Measurements from ENCODE around the gene OPCML.

The OPCML gene

DNA sequence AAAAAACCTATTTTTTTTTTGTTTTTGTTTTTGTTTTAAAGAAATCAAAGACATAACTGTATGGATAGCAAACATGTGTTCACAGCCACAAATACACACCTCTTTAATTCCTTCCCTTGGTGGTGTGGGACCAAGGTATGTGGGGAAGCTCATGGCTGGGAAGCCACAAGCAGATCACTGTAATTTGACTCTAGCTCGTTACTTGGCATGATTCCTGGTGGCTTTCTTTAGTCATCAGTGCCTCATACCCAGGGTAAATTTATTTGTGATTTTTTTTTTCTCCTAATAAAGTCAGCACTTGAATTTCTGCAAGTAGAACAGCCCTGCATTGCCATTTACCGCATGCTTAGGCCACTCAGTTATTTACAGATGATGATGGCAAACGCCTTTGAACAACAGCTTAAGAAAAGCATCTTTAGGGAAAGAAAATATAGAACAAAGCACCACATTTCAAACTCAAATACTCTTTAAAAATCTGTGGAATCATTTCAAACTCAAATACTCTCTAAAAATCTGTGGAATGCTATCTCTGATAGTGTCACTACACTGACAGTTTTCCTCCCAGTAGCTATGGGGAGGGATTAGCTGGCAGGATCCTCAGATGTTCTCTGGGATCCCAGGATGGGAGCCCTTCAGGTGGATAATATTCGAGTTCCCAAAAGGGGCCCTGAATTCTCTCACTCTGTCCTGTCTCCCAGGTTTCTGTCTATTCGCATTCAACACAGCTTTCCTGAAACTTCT is 687.2 kb downstream of the OPCML start:
- no peak for DNase-seq (ENCODE audit: low spot score)

DNA sequence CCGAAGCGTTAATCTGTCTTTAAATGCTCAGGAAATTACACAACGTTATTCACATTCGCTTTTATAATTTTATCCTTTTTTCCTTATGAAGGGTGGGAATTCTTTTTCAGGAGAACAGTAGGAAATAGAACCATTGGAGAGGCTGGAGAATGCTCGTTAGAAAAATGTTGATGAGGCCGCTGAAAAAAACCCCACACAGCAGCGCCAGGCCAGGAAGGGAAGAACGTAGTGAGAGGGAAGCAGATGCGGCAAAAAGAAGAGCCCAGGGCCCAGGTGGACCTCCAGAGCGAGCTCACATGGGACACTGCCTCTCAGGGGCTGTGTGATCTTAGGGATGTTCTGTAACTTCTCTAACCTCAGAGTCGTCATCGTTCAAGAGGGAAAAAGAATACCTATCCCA is 691.6 kb downstream of the OPCML start:
- no peak for DNase-seq (ENCODE audit: low spot score)

DNA sequence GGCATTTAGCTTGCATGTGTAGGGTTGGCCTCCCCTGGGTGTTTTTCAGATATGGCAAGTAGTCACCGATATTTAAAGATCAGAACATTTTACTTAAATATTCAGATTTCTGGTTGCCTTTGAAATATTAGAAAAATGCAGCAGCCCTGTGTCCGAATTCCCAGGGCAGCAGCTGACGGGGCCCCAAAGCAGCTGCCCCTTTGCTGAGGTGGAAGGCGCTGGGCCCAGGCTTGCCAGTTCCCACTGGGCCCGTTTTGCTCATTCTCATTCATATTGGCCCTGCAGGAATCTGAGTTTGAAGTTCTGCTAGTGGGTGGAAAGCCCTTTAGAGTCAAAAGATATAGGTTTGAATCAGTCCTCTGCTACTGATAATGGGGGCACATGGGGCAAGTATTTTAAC is 692.1 kb downstream of the OPCML start:
- DNase-seq (ENCODE audit: low spot score), result no peak

DNA sequence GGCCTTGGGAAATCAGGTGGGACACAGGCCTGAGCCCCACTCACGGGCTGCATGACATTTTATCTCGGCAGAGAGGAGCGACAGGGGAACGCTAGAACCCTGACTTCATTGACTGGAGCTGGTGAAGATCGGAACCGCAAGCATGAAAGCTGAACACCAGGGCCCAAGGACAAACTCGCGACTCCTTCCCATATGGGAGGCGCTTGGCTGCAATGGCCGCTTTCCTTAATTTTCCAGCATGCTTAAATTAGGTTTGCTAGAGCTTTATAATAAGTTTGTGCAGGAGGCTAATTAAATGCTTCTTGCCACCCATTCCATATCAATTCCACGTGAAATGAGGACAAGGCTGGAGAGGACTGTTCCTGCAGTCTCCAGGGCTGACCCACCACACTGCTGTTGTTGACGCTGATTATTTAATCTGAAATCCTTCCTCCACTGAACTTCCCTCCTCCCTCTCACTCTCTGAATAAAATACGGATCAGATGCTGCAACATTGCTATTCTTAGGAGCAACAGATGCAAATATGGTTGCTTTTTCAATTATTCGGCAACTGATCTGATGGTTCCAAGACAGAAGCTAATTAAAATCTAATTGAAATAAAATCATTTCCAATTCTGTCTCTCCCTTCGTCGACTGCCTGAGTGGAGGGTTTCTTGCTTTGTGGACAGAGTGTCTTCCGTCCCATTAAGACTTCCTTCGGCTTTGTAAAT is 692.9 kb downstream of the OPCML start:
- DNase-seq (ENCODE audit: low spot score), result no peak

DNA sequence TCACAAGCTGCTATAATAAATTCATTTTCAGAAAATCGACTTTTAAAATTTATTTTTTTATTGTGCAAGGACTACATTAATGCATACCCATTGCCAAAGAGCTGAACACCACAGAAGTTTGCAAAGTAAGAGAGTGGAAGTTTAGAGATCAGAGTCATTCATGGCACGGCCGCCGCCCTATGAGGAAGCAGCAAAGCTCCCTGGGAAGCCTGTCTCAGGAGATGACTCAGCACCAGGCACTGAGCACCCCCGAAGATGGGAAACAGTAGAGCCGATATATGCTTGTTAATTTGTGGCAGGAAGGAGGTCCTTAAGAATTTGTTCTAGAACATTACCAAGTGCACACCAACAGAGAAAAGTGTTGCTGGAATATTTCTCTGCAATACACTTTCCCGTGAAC is 693.7 kb downstream of the OPCML start:
- no peak for DNase-seq (ENCODE audit: low spot score)

DNA sequence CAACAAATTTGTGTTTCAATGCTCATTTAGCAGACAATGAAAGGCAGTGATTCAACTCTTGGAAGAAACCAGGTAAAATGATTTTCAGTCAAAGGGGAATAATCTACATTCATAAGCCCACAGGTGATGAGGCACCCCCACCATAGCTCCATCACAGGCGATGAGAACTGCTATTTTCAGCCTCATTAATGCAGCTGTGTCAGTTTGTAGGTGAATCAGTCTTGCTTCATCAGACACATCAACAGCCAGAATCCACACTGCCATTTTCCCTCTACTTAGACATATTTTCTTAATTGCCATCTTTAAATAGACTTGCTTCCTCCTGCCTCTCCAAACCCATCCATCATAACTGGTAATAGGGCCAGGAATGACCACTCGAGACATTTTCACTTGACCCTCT is 701.0 kb downstream of the OPCML start:
- DNase-seq (ENCODE audit: low spot score), result no peak

DNA sequence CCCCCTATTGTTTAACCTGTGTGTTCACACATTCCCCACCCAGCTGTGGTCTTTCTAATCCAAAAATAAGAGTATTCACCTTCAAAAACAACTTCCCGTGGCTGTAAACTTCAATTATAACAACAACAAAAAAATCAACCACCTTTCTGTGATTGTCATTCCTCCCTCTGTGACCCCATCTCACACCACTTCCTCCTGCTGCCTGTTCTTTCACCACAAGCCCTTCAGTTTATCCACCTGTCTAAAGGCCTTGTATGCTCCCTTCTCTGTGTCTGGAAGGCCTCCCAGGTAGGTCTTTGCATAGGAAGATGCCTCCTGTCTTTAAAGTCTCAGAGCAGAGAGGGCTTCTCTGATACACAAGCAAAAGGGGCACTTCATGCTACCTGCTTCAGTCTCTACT is 707.7 kb downstream of the OPCML start:
- no peak for DNase-seq (ENCODE audit: low spot score)

DNA sequence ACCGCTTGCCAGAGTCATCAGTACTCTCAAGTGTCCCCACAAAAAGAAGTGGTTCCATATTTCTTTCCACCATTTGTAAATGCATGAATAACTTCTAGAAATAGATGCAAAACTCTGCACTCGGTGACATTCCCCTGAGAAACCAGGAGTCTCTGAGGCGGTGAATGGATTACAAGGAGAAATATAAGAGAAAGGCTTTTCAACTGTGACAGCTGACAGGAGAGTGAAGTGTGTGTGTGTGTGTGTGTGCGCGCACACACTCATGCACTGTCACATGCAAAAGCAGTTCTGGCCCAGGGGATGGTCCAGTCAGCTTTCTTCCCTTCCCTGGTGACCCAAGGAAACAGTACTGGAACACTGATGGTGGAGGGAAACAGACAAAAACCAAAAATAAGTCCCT is 710.0 kb downstream of the OPCML start:
- no peak for DNase-seq (ENCODE audit: low spot score)

DNA sequence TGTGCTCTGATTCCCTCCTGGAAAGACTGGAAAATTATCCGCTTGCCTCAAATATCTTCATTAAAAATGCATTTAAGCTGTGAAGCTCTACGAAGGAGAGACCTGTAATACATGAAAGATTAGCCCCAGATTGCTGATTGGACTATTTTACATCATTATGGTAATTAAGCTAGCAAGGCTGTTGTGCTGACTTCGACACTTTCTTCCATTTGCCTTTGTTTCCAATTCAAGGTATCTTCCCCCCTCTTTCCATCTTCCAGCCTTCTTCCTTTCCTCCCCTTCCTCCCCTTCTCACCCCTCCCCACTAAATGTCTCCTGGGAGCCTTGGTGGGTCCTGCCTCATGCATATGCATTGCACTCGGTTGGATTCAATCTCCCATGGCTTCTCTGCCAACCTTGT is 710.8 kb downstream of the OPCML start:
- DNase-seq (ENCODE audit: low spot score), result no peak

DNA sequence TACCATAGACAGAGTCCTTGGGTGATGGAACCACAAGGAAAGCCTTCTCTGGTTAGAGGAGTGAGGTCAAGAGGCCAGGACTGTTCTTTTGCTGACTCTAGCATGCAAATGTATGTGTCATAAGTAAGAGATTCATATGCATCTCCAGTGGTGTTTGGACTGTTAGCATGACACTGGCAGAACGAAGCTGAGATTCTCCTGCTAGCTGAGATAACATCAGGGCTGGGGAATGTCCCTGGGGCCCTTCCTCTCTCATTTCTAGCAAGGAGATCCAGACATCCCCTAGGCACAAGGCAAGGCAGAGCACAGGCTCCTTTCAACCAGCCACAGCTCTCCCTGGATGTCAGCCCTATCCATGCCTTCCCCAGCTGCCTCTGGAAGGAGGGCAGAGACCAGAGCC is 711.3 kb downstream of the OPCML start:
- no peak for DNase-seq (ENCODE audit: low spot score)

DNA sequence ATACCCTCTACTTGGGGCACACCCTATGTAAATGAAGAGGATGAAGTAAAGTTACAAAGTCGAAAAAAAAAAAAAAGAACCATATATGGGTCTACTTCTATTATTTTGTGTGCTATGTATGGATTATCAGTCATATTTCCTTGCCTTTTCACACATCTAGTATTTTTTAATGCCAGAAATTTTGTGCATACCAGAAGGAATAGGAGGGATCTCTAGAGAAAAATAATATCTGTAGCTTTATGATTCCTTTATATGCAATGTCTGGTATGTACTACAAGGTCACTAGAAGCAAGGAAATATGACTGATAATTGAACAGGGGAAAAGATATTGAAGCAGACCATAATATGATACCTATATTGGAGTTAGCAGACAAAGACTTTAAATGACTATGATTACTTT is 713.4 kb downstream of the OPCML start:
- DNase-seq (ENCODE audit: low spot score), result no peak

DNA sequence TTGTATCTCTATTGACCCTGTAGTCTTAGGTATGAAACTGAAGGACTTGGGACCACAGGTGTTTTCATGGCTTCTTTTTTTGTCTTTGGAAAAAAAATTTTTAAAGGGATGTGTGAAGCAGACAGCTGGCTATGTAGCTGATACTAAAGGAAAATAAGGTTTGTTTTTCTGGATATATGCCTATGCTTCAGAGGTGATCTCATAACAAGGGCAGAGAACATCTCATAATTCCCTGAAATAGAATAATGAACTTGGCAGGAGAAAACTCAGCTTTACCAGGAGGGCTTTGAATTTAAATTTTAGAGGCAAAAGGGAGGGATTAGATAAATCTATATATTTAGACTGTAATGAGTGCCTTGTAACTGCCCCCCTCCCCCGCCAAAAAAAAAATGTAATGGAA is 714.9 kb downstream of the OPCML start:
- DNase-seq (ENCODE audit: low spot score), result no peak

DNA sequence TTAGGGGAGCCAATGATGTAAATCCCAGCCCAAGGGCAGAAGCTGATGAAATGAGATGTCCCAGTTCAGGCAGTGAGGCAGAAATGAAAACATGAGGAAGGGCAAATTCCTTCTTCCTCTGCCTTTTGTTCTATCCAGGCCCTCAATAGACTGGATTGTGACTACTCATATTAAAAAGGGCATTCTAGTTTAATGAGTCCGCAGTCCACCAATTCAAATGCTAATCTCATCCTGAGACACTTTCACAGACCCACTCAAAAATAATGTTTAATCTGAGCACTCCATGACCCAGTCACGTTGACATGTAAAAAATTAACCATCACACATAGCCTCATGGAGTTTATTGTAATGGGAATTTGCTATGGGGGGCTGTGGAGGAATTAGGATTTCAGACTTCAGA is 717.9 kb downstream of the OPCML start:
- DNase-seq (ENCODE audit: low spot score), result no peak

DNA sequence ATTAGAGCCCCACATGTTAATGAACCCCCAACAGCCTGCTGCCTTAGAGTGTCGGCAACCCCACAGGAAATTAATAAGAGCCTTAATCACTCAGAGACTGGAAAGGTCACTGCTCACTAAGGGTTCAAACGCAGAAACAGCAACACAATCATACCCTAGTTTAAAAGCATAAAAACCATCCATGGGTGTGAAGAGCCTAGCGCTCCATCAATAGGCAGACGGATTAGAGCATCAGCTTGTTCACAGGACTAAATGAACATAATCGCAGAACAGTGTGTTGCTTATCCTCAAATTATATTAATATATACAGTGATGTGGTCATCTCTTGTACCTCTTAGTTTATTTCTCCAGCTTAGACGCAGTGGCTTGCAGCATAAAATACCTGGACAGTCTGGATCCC is 720.7 kb downstream of the OPCML start:
- no peak for DNase-seq (ENCODE audit: low spot score)

DNA sequence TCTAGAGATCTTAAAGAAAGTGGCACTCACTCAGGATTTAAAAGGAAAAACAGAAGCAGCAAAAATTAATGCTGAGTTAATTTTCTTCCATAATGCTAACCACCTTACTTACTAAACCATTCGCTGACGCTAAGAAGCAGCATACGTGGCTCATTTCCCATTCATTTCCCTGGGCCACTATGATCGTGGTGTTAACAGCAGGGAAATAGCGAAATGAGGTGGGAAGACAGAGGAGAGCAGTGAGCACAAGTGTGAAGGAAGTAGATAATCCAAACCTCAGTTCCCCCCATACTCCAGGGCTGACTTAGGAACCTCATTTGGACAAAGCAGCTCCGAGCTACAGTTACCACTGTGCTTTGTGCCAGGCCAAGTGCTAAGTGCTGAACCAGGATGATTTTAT is 723.2 kb downstream of the OPCML start:
- DNase-seq (ENCODE audit: low spot score), result no peak

DNA sequence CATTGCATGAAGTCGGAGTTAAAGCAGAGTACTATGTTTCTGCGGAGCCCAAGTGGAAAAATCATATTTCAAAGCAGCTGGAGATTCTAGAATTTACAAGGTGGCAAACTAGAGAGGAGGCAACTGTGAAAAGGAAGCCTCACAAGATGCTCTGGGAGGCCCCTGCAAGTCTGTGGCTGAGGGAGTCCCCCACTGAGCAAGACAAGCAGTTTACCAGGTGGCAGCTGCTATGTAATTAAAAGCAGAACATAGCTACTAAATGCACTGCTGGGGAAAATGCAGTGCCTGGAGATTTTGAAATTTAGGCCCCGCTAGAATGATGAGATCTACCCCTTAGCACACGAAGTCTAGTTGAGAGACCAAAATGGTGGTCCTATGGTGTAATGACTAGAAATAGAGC is 728.0 kb downstream of the OPCML start:
- DNase-seq (ENCODE audit: low spot score), result no peak

DNA sequence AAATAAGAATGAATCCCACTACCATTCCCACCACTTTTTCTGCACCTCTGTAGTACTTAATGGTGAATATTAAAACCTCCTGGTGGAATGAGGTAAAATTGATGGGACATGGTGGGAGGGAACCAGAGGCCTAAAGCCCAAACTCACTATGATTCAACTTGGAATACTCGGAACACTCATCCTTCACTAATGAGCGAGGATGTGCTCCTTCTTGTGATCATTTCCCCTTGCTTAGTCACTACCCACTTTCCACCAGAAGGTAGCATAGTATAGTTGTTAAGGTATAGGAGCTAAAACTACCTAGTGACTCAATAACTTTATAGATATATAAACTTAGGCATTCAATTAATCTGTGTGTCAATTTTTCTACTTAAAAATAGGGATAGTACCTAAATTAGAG is 728.9 kb downstream of the OPCML start:
- DNase-seq (ENCODE audit: low spot score), result no peak

DNA sequence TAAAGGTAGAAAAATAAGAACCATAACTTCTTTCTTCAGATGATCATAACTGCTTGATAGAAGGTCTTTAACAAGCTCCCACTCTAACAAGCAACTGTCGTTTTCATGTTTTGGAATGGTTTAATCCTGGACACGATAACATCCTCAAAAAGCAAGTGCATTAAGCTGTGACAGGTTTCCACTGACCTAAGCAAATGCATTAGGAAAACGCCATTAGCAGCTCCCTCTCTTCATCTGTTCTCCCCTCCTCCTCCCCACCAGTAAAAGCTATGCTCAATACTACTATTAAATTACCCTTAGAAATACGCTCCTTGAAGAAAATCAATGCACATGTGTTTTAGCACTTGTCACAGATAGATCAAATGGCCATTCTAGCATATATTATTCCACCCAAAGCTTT is 729.4 kb downstream of the OPCML start:
- DNase-seq (ENCODE audit: low spot score), result no peak

DNA sequence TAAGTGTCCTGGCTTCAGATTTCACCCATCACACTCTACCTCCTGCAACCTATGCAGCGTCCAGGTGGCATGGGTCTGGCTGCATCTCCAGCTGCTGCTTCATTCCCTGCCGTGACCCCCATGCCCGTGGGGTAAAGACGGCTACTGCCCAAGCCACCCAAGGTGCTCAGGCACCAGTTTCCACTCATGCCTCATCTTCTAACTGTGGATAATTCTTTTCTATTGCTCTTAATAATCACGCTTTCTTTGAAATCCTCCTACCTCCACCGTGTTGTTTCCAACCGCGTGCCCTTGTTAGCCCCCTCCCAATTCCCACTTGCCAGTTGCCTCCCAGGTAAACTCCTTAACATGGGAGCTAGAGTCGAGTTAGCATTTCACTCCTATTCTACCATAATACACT is 738.5 kb downstream of the OPCML start:
- DNase-seq (ENCODE audit: low spot score), result no peak

DNA sequence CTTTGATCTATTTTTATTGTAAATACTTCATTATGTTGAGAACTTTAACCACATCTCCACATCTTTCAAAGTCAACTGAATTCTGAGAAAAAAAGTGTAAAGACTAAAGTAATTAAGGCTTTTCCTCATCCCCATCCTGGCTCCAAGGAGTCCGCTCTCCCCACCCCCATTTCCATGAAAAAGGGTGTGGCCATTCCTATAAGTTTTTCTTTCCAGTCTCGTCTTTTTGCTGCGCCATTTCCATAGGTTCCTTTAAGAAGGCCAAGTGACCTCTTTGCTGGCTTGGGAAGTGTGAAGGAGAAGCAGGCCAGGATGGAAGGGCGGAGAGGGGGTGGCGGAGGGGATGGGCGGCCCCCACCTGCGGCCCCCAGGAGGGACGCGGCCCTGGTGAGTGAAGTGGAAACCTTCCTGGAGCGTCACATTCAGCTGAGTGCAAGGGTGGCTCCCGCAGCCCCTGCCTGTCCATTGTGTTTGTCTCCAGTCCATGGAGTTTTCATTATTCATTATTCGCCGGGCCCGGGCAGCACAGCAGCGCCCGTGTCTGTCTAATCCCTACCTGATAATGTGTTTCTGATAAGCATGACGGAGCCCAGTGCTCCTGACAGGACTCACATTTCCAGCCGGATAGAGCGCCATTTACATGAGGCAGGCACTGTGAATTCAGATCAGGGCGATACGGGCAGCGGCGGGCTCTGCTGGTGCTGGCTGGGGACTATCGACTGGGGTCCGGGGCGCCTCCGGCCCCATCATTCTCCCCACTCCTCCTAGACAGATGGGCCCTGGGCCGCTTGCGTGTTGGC is 739.8 kb downstream of the OPCML start:
- no peak for DNase-seq (ENCODE audit: low spot score)

DNA sequence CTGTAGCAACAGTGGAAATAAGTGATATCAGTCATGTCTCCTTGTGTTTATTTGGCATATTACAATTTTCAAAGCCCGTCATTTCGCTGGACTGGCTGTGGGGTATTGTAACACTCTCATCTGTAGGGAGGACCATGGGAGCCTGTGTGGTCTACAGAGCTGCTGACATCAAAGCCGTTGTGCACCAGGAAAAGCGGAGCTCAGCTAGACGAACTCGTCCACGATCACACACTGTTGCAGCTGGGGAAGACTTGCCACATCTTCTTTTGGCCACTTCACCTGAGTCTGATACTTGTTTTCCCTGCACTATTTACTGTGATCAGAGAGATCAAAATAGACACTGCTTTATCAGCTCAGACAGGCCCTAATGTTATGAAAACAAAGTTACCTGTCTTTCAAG is 741.3 kb downstream of the OPCML start:
- no peak for DNase-seq (ENCODE audit: low spot score)

DNA sequence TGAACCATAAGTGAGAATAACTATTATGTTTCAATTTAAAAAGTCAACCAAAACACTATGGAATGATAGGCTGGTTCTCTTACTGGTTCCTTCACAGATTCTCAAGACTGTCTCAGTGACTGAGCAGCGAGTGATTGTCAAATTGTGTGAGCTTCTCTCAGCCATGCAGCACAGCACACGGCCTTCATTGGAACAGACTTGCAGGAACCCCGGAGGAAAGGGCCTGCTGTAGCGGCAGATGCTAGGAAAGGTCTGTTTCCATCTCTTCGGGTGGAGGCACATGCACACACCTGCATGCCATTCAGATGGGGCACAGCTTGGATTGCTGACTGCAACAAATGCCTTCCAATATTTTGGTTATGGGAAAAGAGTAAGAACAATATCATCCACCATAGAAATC is 741.8 kb downstream of the OPCML start:
- no peak for DNase-seq (ENCODE audit: low spot score)

DNA sequence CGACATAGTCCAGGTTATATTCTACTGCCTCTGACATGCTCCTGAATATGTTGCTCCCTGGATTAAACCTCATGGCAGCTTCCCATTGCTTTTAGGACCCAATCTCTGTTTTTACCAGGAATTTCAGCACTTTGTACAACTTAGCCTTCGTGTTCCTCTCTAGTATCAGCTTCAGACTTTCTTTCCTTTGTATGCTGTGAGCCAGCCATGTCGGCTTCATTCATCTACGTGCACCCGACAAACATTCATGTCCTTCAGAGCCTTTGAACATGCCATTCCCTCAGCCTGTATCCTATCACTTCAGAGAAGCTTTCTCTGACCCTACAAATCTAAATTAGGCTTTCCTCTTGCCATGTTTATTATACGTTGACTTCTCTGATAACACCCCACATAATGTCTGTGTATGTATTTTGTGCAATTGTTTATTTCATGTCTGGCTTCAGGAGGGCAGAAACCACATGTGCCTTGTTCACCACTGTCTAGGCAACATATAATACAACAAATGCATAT is 743.4 kb downstream of the OPCML start:
- DNase-seq (ENCODE audit: low spot score), result no peak

Data from D341Med (cell line).